NCI-H2171 treated with DMSO at 0.1 percent for 48 hours (cell line): ENCODE results near the gene MXD4.

Experiments used
- DNase-seq: peaks from one replicate; lab custom pipeline; 2025; lab: John Stamatoyannopoulos, UW

MXD4 gene, protein sequence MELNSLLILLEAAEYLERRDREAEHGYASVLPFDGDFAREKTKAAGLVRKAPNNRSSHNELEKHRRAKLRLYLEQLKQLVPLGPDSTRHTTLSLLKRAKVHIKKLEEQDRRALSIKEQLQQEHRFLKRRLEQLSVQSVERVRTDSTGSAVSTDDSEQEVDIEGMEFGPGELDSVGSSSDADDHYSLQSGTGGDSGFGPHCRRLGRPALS

DNA sequence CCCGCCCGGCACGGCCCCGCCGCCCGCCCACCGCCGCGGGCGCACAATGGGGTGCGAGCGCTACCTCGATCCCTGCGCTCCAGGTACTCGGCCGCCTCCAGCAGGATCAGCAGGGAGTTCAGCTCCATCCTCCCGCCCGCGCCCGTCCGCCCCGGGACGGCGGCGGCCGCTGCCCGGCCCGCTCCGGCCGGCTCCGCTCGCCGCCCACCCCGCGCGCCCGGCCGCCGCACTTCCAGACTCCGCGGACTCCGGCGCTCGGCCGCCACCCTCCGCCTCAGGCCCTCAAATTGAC, at the start of gene MXD4:
TSS of gene MXD4 (minus strand) at position 257 of the 292 bp plus-strand sequence. CDS start at position 128, 129 bp downstream.
- no peak for DNase-seq

DNA sequence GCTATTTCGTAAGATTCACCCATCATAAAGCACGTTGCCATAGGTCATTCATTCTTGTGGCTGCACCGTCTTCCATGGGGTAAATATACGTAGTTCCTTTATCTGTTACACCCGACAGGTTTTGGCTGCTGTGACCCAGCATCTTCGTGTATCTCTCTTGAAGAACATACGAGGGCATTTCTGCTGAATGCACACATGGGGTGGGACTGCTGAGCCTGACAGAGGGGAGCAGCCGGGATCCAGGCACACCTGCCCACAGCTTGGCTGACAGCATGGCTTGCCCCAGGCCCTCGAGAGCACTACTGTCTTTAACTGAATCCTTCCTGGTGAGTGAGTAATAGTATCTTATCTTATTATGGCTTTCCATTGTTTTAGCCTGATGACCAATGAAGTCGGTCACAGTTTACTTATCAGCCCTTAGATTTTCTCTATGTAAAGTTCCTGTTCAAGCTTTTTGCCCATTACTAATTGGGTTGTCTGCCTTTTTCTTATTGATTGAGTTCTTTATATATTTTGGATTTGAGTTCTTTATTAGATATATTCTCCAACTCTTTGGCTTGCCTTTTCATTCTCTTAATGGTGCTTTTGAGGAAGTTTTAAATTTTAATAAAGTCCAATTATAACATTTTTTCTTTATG, 45.0 kb upstream of the MXD4 start:
- no peak for DNase-seq

DNA sequence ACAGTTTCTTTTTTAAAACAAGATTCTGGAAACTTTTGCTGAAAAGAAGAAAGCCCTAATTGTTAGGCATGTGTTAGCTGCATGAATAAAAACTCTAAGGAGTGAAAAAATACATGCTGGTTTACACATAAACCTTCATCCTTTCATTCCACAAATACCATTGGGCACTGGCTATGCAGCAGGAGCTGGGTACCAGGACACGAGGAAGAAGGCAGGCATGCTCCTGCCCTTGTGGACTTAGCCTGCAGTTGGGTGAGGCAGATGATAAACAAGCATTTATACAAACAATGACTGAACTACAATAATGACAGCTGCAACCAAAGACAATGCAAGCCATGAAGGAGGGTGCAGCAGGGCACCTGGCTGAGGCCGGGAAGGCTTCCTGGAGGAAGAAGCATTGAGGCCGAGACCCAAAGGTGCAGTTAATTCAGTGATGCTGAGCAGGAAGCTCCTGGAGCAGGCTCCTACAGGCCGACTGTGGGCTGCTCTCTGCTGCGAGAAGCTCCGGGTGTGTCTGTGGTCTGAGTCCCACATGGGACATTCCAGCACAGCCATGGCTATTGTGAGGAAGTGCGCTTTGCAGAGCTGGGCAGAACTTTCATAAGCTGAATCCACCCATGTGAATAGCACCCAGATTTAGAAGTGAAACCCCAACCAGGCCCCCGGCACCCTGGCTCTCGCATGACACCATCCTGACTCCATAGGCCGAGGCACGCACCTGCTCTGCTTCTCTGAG, 44.0 kb upstream of the MXD4 start:
- DNase-seq, result no peak

DNA sequence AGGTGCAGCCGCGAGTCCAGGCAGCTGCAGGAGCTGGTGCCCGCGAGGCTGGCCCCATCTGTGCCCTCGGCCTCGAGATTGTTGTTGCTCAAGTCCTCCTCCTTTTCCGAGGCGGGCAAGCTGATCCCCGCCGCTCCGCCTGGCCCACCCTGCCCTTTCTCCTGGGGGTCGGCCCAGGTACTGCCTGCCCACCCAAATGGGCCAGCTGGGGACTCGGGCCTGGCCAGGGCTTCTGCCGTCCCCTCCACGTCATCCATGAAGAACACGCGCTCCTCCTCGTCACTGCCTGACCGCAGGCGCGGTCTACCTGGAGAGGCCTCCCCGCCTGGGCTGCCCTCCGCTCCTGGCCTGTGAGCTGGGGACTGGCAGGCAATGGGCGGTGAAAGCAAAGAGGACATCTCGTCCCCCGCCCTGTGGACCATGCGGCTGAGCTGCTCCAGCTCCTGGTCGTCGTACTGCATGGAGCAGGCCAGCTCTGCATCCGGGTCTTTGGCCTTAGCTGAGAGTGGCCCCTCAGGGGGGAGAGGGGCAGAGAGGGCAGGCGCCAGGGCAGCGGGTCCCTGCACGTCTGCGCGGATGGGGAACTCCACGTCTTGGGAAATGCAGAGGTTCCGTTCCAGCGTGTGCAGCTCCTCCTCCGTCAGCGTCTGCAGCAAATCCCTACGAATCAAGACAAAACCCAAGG, 43.1 kb upstream of the MXD4 start:
- DNase-seq, result no peak

DNA sequence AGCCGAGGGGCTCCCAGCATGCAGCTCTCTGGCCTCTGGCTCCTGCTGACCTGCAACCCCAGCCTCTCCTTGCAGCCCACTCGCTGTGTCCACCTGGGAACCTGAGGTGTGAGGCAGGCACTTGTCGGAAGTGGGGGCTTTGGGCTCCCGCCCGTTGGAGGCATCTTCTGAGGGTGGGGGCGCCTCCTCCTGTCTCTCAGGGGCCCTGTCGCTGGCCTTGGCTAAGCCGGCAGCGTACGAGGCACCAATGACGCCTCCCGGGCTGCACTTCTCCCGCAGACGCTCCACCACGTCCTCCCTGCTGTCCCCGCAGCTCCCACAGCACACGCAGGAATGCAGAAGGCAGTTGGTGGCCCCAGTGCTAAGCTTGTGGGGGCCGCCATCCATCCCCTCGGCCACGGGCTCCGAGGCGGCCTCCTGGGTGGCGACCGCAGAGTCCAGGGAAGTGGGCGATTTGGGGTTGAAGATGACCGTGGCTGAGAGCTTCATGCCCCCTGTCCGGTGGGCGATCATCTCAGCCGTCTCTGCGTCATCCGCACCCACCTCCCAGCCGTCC, 42.5 kb upstream of the MXD4 start:
- DNase-seq, result no peak

DNA sequence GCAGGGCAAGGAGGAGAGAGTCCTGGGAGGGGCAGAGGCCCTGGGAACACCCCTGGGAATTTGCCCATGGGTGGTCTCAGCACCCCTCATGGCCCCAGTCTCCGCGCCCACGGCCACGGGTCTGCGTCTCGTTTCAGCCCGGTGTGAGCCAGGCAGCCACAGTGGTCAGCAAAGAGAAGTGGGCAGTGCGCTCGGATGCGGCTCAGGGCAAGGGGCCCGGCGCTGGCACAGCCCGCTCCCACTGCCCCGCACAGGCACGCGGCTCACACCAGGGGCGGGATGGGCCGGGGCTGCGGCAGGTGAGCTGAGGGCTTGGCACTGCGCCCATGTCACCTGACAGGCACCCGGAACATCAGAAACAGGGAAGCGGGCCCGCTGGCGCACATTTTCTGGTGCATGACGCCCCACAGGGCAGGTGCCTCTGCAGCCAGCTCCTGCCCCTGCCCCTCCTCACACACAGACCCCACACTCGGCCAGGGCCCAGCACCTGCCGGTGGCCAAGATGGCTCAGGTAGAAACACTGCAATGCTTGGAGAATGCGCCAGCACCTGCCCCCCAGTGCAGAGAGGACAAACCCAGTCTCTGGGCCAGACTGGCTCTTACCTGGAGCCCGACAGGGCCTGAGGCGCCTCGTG, 41.9 kb upstream of the MXD4 start:
- no peak for DNase-seq

DNA sequence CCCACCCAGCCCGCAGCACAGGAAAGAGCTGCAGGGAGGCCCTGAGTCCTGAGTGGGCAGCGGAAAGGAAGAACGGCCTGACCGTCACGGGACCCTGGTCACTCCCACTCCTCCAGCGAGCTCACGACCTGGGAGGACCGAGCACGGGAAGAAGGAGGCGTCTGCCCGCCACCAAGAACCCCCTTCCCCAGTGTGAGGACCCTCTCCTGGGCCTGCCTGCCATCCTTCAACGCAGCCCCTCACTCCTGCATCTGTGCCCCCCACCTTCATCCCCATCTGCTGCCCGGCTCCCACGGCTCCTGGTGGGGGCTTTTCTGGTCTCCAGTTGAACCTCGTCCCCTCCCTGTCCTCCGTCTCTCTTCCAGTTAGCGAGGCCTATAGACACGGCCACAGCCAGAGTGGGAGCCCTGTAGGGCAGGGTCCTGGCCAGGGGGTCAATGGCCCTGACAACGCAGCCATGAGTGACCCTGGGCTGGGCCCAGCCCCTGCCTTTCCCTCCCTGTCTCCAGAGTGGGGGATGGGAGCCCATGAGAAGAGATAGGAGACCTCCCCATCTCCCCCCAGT, 41.3 kb upstream of the MXD4 start:
- no peak for DNase-seq

DNA sequence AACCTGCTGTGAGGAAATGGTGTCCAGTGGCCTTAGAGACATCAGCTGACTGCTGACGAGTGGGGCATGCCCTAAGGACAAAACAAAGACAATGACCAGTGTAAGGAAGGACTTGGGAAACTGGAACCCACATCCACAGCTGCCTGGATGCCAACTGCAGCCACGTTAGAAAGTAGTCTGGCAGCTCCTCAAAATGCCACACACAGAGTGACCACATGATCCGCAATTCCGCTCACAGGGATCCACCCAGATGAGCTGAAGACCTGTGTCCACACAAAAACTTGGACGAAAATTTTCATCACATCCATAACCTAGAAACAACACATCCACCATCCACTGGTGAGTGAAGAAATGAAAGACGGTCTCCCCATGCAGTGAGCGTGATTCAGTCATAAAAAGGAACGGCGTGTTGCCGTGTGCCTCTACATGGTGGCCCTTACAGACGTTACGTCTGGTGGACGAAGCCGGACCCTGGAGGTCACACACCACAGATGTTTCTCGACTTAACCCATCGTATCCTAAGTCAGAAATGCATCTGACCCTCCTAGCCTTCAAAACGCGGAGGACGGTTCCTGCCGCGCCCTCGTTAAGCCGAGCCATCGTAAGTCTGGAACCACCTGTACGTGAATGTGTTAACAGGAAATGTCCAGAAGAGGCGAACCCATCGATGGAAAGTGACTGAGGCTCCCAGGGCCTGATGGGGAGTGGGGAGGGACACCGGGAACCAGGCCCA, 40.6 kb upstream of the MXD4 start:
- no peak for DNase-seq

DNA sequence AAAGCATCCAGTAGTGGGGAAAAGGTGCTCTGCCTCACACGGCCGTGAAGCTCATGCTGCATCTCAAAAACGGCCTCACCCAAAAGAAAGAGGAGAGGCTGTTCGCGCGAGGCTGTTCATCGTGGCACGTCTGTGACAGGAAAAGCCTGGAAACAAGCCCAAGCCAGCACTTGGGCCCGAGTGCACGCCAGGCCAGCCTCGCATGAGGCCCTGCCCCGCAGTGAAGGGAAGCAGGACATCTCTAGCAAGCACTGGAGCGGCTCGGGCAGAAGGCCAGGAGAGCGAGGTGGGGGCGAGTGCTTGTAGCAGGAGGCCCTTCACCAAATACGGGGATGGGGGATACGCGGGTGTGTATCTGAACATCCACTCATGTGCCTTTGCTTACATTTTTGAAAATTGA, 39.9 kb upstream of the MXD4 start:
- no peak for DNase-seq

DNA sequence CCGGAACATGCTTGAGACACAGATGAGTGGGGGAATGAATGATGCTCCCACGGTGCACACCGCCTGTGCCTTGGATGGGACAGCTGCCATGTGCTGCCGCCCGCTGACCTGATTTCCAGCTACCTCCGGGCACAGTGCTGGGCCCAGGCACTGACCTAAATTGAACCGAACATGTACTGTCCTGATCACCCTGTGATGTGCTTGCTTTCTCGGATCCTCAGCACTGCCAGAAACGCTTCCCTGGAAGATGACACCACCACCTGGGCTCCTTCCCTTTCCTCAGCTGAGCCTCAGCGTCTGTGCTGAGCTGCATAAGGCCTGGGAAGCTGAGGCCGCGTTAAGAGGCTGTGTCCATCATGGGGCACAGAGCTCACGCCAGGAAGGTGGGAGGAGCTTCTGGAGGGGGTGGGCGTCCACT, 39.3 kb upstream of the MXD4 start:
- no peak for DNase-seq

DNA sequence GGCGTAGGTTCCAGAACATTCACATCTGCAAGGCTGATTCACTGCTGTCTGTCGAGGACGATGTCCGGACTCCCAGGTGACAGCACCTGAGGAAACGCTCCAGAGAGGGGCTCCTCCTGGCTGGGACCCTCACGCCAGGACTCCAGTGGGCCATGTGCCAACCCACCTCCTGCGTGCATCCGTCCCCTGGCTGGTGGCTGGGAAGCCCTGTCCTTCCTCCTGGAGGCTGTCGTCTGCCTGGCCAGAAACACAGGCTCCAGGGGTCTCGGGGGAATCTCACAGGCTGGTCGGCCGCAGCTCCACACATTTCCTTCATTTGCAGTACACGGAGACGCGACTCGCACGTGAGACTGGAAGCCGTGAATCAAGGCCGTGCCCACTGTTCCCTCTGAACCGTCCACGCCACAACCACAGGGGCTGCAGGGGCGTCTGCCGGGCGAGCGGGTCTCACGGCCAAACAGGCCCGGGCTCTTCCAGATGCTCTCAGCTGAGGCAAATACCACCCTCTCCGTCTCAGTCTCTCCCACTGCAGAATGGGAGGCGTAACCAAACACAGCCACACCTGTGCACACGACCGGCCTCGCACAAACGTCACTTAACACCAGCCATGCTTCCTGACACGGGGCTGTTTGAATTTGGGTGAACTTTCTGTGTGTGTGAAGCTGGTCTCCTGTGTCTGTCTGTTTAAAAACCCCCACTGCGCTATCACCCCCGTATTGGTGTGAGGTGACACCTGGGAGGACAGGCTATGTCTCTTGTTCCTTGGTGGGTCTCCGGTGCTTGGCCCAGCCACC, 38.7 kb upstream of the MXD4 start:
- DNase-seq, result no peak

DNA sequence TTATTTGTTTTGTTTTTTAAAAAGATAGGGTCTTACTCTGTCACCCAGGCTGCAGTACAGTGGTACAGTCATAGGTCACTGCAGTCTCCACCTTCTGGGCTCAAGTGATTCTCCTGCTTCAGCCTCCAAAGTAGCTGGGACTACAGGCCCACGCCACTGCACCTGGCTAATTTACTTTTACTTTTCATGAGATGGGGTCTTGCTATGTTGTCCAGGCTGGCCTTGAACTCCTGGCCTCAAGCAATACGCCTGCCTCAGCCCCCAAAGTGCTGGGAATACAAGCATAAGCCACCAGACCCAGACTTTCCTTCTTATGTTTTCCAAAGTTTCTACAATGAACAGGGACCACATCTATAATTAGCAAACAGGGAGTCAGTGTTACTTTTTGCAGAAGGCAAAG, 37.9 kb upstream of the MXD4 start:
- DNase-seq, result no peak

DNA sequence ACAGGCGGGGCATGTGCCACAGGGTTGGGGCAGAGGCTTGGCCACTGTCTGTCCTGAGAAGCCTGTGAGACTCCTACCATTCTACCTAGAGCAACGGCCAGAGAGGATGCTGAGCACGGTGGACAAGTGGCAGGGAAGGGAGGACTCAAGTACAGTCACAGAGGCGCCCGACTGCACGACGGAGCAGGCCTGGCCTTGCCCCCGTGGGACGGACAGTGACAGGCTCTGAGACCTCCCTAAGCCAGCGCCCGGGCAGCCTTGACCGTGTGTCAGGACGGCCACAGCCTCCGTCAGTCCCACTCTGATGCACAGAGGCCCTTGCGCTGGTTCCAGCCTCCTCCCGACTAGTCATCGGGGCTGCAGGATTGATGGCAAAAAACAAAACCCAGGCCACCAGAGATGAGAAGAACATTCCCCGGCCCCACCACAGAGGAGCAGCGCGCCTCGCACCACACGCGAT, 36.7 kb upstream of the MXD4 start:
- no peak for DNase-seq

DNA sequence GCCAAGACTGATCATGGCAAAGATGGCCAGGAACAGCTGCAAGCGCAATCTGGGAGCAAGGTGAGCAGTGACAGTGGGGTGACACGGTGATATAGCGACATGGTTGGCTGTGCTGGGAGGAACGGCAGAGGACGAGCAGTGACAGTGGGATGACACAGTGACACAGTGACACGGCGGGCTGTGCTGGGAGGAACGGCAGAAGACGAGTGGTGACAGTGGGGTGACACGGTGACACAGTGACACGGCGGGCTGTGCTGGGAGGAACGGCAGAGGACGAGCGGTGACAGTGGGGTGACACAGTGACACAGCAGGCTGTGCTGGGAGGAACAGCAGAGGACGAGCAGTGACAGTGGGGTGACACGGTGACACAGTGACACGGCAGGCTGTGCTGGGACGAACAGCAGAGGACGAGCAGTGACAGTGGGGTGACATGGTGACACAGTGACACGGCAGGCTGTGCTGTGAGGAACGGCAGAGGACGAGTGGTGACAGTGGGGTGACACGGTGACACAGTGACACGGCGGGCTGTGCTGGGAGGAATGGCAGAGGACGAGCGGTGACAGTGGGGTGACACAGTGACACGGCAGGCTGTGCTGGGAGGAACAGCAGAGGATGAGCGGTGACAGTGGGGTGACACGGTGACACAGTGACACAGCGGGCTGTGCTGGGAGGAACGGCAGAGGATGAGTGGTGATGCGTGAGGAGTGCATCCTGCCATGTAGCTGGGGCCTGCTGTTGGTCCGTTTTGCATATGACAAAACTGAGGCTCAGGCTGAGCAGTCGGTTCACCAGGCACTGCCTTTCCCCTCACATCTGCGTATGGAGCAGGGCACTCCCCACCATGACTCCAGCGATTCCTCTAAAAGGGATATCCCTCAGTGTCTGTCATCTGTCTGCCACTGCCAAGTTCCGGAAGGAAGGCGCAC, 36.0 kb upstream of the MXD4 start:
- DNase-seq, result no peak

DNA sequence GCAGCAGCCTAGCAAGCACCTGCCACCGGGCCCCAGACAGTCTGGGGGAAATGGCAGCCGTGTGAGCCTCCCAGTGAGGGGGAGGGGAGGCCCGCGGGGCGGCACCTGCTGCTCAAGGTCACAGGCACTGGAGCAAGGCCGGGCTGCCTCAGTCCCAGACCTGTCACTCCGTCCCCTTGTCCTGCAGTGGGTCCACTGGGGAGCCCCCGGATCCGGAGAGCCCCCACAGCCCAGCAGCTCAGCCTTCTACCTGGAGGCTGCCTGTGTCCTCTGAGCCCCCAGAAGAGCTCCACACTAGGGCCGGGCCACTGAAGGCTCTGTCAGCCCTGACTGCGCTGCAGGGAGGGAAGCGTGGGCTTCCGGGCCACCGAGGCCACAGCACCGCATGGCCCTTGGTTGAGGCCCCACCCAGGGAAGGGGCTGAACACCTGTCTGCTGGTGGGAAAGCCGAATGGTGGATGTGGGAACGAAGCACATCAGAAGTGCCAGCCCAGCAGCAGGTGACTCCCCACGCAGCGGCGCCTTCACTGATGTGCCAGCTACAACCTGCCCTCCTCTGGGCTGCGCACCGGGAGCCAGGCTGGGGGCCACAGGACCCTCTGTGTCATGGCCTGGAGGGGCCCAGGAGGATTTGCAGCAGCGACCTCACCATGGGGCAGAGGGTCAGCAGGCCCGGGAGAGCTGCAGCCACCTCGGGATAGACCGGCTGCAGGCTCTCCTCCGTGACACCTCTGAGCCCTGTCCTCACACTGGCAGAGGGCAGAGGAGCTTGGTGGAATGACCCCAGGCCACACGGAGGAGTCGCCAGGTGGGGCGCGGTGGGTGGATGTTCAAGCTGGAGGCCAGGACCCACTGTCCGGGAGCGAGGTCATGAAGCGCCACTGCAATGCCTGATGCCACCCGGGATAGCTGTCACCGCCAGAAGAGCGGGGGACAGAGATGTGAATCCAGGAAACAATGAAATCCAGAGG, 35.0 kb upstream of the MXD4 start:
- no peak for DNase-seq

DNA sequence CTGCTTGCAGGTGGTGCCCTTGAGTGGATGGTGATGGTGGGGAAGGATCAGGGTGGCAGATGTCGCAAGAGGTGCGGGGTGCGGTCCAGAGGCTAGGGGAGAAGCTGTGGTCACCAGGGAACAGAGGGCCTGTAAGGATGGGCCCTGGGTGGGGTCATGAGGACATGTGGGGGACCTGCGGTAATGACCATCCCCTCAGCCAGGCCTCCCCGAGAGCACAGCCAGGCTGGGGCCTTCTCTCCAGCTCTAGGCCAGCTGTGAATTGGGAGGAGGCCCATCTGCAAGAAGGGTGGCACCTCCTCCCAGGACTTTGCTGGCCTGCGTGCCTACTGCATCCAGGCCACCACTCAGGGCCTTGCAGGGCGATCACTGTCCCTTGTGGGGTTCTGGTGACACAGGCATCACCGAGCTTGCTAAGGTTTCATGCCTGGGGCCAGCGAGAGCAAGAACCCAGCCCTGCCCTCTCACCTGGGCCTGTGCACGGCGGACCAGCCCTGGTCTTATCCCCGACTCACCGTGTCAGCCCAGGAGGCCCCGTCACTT, 34.1 kb upstream of the MXD4 start:
- no peak for DNase-seq

DNA sequence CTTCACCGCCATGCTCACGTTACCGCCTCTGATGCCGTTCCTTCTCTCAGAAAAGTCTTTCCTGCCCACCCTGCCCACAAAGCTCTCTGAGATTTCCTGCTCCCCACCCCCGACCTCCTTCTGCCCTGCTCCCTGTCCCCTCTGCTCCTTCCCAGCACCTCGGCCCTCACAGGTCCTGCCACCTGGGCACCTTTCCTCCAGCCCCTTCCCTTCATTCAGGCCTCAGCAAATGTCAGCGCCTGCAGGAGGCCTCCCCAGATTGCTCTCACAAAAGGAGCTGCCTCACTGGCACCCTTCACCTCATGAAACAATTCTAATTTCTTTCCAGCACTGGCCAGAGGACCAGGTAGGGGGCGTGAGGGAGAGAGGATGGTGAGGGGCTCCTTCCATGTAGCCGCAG, 33.6 kb upstream of the MXD4 start:
- DNase-seq, result no peak

DNA sequence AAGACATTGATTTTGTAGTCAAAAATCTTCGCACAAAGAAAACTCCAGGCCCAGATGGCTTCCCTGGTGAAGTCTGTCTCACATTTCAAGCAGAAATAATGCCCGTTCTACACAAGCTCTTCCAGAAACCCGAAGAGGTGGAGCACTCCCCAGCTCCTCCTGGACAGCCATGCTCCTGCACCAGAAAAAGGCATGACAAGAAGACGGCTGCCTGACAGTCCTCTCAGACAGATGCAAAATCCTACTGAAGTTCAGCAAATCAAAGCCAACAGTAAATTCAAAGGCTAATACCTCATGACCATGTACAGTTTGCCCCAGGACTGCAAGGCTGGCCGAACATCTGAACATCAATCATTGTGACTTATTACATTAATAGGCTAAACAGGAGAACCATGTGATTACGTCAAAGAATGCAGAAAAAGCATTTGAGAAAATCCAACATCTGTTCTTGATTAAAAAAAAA, 30.8 kb upstream of the MXD4 start:
- peak; percentile 68 for DNase-seq
